Endothelial cell (in vitro differentiated cells): ENCODE measurements around the gene GALNT10. TPM values are rescaled to one million over a fixed set of nuclear protein-coding genes. Genes with fewer than 3 reads are reported as not detected.
A peak's percentile ranks its signal among the peaks of the same experiment; 100 is the strongest.

Source experiments
- DNase-seq: peaks from one replicate; pipeline ENCODE4 v3.0.0; 2021; ENCODE audit warnings: low spot score
- H3K27ac Mint-ChIP-seq: one replicate; pipeline ENCODE4 v1.8.0; 2021; ENCODE audit warnings: mixed read lengths, inconsistent platforms; ENCODE audit not compliant: unreplicated experiment
- H3K27me3 Mint-ChIP-seq: one replicate; pipeline ENCODE4 v1.8.0; 2021; ENCODE audit warnings: mild to moderate bottlenecking, moderate library complexity, mixed read lengths, inconsistent platforms; ENCODE audit not compliant: unreplicated experiment
- H3K36me3 Mint-ChIP-seq: one replicate; pipeline ENCODE4 v1.8.0; 2021; ENCODE audit warnings: mild to moderate bottlenecking, low read depth, mixed read lengths, inconsistent platforms; ENCODE audit not compliant: unreplicated experiment
- H3K4me1 Mint-ChIP-seq: one replicate; pipeline ENCODE4 v1.8.0; 2021; ENCODE audit warnings: mild to moderate bottlenecking, mixed read lengths, inconsistent platforms; ENCODE audit not compliant: unreplicated experiment
- H3K4me3 Mint-ChIP-seq: one replicate; pipeline ENCODE4 v1.8.0; 2021; ENCODE audit warnings: mild to moderate bottlenecking, mixed read lengths, inconsistent platforms; ENCODE audit not compliant: unreplicated experiment
- H3K9me3 Mint-ChIP-seq: one replicate; pipeline ENCODE4 v1.8.0; 2021; ENCODE audit warnings: mixed read lengths, inconsistent platforms; ENCODE audit not compliant: unreplicated experiment
- CTCF ChIP-seq: fragments of 200-600 bp; sonication (generic); IDR thresholded peaks from one replicate; pipeline ENCODE4 v1.5.0; 2021; ENCODE audit warnings: antibody characterized with exemption; ENCODE audit not compliant: unreplicated experiment
- total RNA-seq: library from RNA; stranded (reverse); fragmentation: NEBNext Ultra II Directional; extraction: Animal tissue kit (Norgen Biotek cat#: 25700); gene quantifications from one replicate; pipeline ENCODE4 v1.2.1, GENCODE V29; 2021; ENCODE audit not compliant: unreplicated experiment

GALNT10 gene
- total RNA-seq, 1 donor from 2014 or later = 22.5 TPM

- H3K36me3 Mint-ChIP-seq = peaks cover 24% of the 10 kb centered on the region
- H3K27ac Mint-ChIP-seq = no peak overlapping the region
- no peak for TF ChIP-seq CTCF
- no peak for DNase-seq
- H3K27me3 Mint-ChIP-seq = peaks cover 2% of the 10 kb centered on the region
- no peaks in the 10 kb centered on the region for H3K9me3 Mint-ChIP-seq
- no peak overlapping the region for H3K4me3 Mint-ChIP-seq
- H3K4me1 Mint-ChIP-seq = peaks cover 23% of the 10 kb centered on the region
These were observed 261.4 kb downstream of the GALNT10 start for GRCh38 chr5:154451957-154452356.

GRCh38 chr5:154455585-154455984 is 265.1 kb downstream of the GALNT10 start:
- Mint-ChIP-seq H3K4me3 (peak overlapping the region; percentile 0), H3K9me3 (no peaks in the 10 kb centered on the region), H3K36me3 (peaks cover 24% of the 10 kb centered on the region), H3K4me1 (peaks cover 15% of the 10 kb centered on the region), H3K27me3 (peaks cover 2% of the 10 kb centered on the region), H3K27ac (no peak overlapping the region)
- no peak for DNase-seq
- no peak for TF ChIP-seq CTCF

GRCh38 chr5:154456540-154456939 is 266.0 kb downstream of the GALNT10 start:
- H3K36me3 Mint-ChIP-seq = peaks cover 24% of the 10 kb centered on the region
- TF ChIP-seq CTCF = no peak
- H3K27ac Mint-ChIP-seq = no peak overlapping the region

GRCh38 chr5:154459015-154459414 is 268.5 kb downstream of the GALNT10 start:
- Mint-ChIP-seq H3K4me3 (no peak overlapping the region), H3K27ac (no peak overlapping the region), H3K4me1 (peaks cover 19% of the 10 kb centered on the region), H3K27me3 (no peaks in the 10 kb centered on the region), H3K9me3 (no peaks in the 10 kb centered on the region), H3K36me3 (peaks cover 12% of the 10 kb centered on the region)
- no peak for DNase-seq
- TF ChIP-seq CTCF = no peak

More at GRCh38 chr5:154456540-154456939, 266.0 kb downstream of the GALNT10 start:
- Mint-ChIP-seq H3K4me1 (peaks cover 15% of the 10 kb centered on the region), H3K27me3 (peaks cover 1% of the 10 kb centered on the region), H3K4me3 (no peak overlapping the region), H3K9me3 (no peaks in the 10 kb centered on the region)
- no peak for DNase-seq

- TF ChIP-seq CTCF = no peak
- DNase-seq = no peak
- Mint-ChIP-seq H3K27ac (no peak overlapping the region), H3K4me1 (peaks cover 19% of the 10 kb centered on the region), H3K36me3 (peaks cover 6% of the 10 kb centered on the region), H3K9me3 (no peaks in the 10 kb centered on the region), H3K27me3 (no peaks in the 10 kb centered on the region), H3K4me3 (no peak overlapping the region)
These were observed 269.6 kb downstream of the GALNT10 start for GRCh38 chr5:154460172-154460571.
